ENCODE measurements around the gene CLDND2. TPM values are rescaled to one million over a fixed set of nuclear protein-coding genes. Genes with fewer than 3 reads are reported as not detected.

The CLDND2 gene
- total RNA-seq, 1 experiment from 2014 or later: 0.95 TPM

DNA sequence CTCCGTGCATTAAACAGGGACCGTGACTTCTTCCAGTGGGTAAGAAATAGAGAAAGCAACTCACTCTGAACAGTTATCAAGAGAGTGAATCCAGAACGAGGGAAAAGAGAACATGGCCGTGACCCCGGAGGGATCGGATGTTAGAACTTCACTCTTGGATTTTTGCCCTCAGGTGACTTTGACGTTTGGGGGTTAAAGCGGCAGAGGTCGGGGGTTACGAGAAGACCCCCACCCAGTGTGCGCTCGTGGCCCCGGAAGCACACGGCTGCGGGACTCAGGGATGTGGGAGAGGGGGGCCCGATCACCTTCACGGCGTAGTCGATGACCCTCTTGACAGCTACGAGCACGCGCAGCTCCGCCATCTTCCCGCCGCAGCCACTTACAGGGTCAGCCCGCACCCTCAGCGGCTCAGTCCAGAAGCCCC lies 2.8 kb downstream of the CLDND2 start, which contains the start of gene ETFB:
TSS of gene ETFB (minus strand) at position 424 of the 424 bp plus-strand sequence. CDS start at position 362, 62 bp downstream.
- H3K4me1 ChIP-seq (ENCODE audit: control insufficient read depth, insufficient read depth, low read length): peaks cover 13% of the 10 kb centered on the region
- H3K36me3 ChIP-seq (ENCODE audit: control insufficient read depth, insufficient read depth, low read length): peaks cover 8% of the 10 kb centered on the region; the same call in 1 of the 2 replicates
- ChIA-PET POLR2A (interaction anchor here (0.6 kb wide), 1 partner anchor 77 kb away, joined by 3 read pairs; no protein-coding TSS in a partner anchor), CTCF (no interaction called here)
- no peaks in the 10 kb centered on the region for H3K27me3 ChIP-seq (ENCODE audit: control insufficient read depth, insufficient read depth, low read length)
- DNase-seq (ENCODE audit: low read depth, low spot score) (no peak), ATAC-seq (no peak)
- TF ChIP-seq REST (IDR thresholded peaks at IDR 0.05; ENCODE audit: insufficient read depth in 1 of 2, low read depth in 2 of 2, low read length in 1 of 2) (no peak), SIN3A (IDR thresholded peaks at IDR 0.05; ENCODE audit: borderline replicate concordance, insufficient read depth, low read depth, low read length) (no peak), CTCF (IDR thresholded peaks at IDR 0.05) (no peak), POLR2AphosphoS5 (IDR thresholded peaks at IDR 0.05; ENCODE audit: low read depth, low read length) (no peak), TCF7L2 (IDR thresholded peaks at IDR 0.05; ENCODE audit: low read depth, low read length) (no peak)
- intact Hi-C loops (cut with micrococcal nuclease; ENCODE audit: unreplicated experiment): no loop called here
- BruUV-seq (replicated peaks): TSS peak; percentile 96
- H3K4me3 ChIP-seq (ENCODE audit: low read depth in 2 of 2, low read length in 2 of 2): peak within 1 kb of the TSS; percentile 77 to 83
- peak within 1 kb of the TSS; percentile 95 for H3K27ac ChIP-seq (ENCODE audit: low read length)
- in situ Hi-C loops (cut with HindIII; ENCODE audit: low pct_unique_long_range_greater_than_20kb, low sequenced_read_pairs): no loop called here
- H3K9me3 ChIP-seq (ENCODE audit: control insufficient read depth, insufficient read depth, low read depth, low read length): no peaks in the 10 kb centered on the region

DNA sequence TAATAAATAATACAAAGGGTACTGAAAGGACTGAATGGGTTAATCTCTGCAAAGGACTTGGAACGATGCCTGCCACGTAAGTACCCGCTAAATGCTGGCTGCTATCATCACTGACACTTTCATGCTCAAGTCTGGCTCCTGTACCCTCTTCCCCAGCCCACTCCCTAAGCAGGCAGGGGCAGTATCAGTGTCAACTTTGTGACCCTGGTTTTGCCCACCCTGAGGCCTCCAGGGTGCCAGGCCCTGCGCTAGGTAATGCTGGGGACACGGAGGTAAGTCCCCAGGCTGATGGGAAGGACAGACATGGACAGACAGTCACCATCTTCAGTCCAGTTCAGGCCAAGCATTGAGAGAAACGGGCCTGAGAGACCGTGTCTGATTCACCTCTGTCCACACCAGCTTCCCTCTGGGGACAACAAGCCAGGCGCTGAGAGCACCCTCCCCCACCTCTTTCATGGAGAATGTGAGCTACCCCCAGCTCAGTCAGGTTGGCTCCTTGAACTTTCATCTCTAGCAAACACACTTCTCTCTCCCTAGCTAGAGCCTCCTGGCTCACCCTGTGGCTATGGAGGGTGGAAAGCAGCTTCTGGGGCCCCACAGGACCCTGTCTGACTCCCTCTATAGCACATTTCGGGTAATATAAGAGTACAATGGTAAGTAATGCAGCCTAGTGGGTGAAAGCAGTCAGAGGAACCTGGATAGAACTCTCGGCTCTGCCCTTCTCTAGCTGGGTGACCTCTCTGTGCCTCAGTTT lies 3.4 kb downstream of the CLDND2 start:
- POLR2A ChIA-PET: interaction anchor here (0.6 kb wide), 1 partner anchor 77 kb away, joined by 3 read pairs; no protein-coding TSS in a partner anchor

More for the DNA sequence above, 3.4 kb downstream of the CLDND2 start:
- Histone ChIP-seq H3K36me3 (ENCODE audit: control insufficient read depth, insufficient read depth, low read length) (peaks cover 8% of the 10 kb centered on the region; the same call in 1 of the 2 replicates), H3K4me3 (ENCODE audit: low read depth in 2 of 2, low read length in 2 of 2) (peak overlapping the region; percentile 77 to 83), H3K27ac (ENCODE audit: low read length) (peak overlapping the region; percentile 95), H3K27me3 (ENCODE audit: control insufficient read depth, insufficient read depth, low read length) (no peaks in the 10 kb centered on the region), H3K4me1 (ENCODE audit: control insufficient read depth, insufficient read depth, low read length) (peaks cover 13% of the 10 kb centered on the region), H3K9me3 (ENCODE audit: control insufficient read depth, insufficient read depth, low read depth, low read length) (no peaks in the 10 kb centered on the region)
- in situ Hi-C loops (cut with HindIII; ENCODE audit: low pct_unique_long_range_greater_than_20kb, low sequenced_read_pairs) (no loop called here), intact Hi-C loops (cut with micrococcal nuclease; ENCODE audit: unreplicated experiment) (no loop called here)
- CTCF ChIA-PET: no interaction called here
- no peak for ATAC-seq
- TF ChIP-seq SIN3A (IDR thresholded peaks at IDR 0.05; ENCODE audit: borderline replicate concordance, insufficient read depth, low read depth, low read length) (no peak), REST (IDR thresholded peaks at IDR 0.05; ENCODE audit: insufficient read depth in 1 of 2, low read depth in 2 of 2, low read length in 1 of 2) (no peak), POLR2AphosphoS5 (IDR thresholded peaks at IDR 0.05; ENCODE audit: low read depth, low read length) (no peak), CTCF (IDR thresholded peaks at IDR 0.05) (no peak), TCF7L2 (IDR thresholded peaks at IDR 0.05; ENCODE audit: low read depth, low read length) (no peak)
- no peak for DNase-seq (ENCODE audit: low read depth, low spot score)
- BruUV-seq (replicated peaks): no TSS peak
